ENCODE measurements around the gene CRHR2.

CRHR2 gene

GRCh38 chr7:30674876-30675275 is 7.4 kb downstream of the CRHR2 start:
- no peak for DNase-seq

- no peak for DNase-seq
These were observed 7.8 kb downstream of the CRHR2 start for GRCh38 chr7:30674420-30674819.

- no peak for DNase-seq
These were observed 10.3 kb downstream of the CRHR2 start for GRCh38 chr7:30671793-30672465.

GRCh38 chr7:30668102-30668501 is 14.2 kb downstream of the CRHR2 start:
- DNase-seq: no peak

- no peak for DNase-seq
These were observed 15.1 kb downstream of the CRHR2 start for GRCh38 chr7:30667172-30667571.

GRCh38 chr7:30665449-30665848 is 16.8 kb downstream of the CRHR2 start:
- DNase-seq: no peak

- no peak for DNase-seq
These were observed 17.2 kb downstream of the CRHR2 start for GRCh38 chr7:30665043-30665442.

- DNase-seq: no peak
These were observed 17.9 kb downstream of the CRHR2 start for GRCh38 chr7:30664184-30664885.

GRCh38 chr7:30663414-30663813 is 18.8 kb downstream of the CRHR2 start:
- DNase-seq: no peak

- DNase-seq: no peak
These were observed 19.8 kb downstream of the CRHR2 start for GRCh38 chr7:30662431-30662939.

- no peak for DNase-seq
These were observed 20.3 kb downstream of the CRHR2 start for GRCh38 chr7:30661926-30662325.

GRCh38 chr7:30660331-30661255 is 21.7 kb downstream of the CRHR2 start:
- no peak for DNase-seq

- no peak for DNase-seq
These were observed 22.9 kb downstream of the CRHR2 start for GRCh38 chr7:30659312-30659711.

GRCh38 chr7:30658479-30659074 is 23.7 kb downstream of the CRHR2 start:
- DNase-seq: no peak

- DNase-seq: no peak
These were observed 25.1 kb downstream of the CRHR2 start for GRCh38 chr7:30657131-30657530.

GRCh38 chr7:30656006-30656957 is 26.0 kb downstream of the CRHR2 start:
- no peak for DNase-seq

- no peak for DNase-seq
These were observed 26.9 kb downstream of the CRHR2 start for GRCh38 chr7:30655096-30655970.

GRCh38 chr7:30654296-30655090 is 27.8 kb downstream of the CRHR2 start:
- no peak for DNase-seq

- no peak for DNase-seq
These were observed 29.3 kb downstream of the CRHR2 start for GRCh38 chr7:30652698-30653641.

Data from activated T-cell treated with anti-CD3 and anti-CD28 coated beads for 4 hours (primary cell).